ENCODE data around the gene KIF7.
"Not testable (repeated sequence)": the region's sequence is repeated elsewhere in the genome, so short reads cannot be mapped to it uniquely, and the experiment has no call there.

Gene KIF7

GRCh38 chr15:89628806-89629715 is 26.2 kb downstream of the KIF7 start:
- no peak for DNase-seq
- in situ Hi-C loops (cut with HindIII; ENCODE audit: low pct_ligation_motif_present, low pct_unique_long_range_greater_than_20kb, low sequenced_read_pairs): no loop called here

- DNase-seq: no peak
Observed at GRCh38 chr15:89628301-89628700, 27.0 kb downstream of the KIF7 start.

GRCh38 chr15:89627256-89627970 is 27.9 kb downstream of the KIF7 start:
- in situ Hi-C loops (cut with HindIII; ENCODE audit: low pct_ligation_motif_present, low pct_unique_long_range_greater_than_20kb, low sequenced_read_pairs): no loop called here
- DNase-seq: no peak

More at GRCh38 chr15:89628301-89628700, 27.0 kb downstream of the KIF7 start:
- in situ Hi-C loops (cut with HindIII; ENCODE audit: low pct_ligation_motif_present, low pct_unique_long_range_greater_than_20kb, low sequenced_read_pairs): no loop called here

- no peak for DNase-seq
Observed at GRCh38 chr15:89625716-89626115, 29.6 kb downstream of the KIF7 start.

GRCh38 chr15:89623165-89623564 is 32.1 kb downstream of the KIF7 start:
- no peak for DNase-seq

More at GRCh38 chr15:89625716-89626115, 29.6 kb downstream of the KIF7 start:
- in situ Hi-C loops (cut with HindIII; ENCODE audit: low pct_ligation_motif_present, low pct_unique_long_range_greater_than_20kb, low sequenced_read_pairs): no loop called here

GRCh38 chr15:89621547-89621946 is 33.7 kb downstream of the KIF7 start:
- in situ Hi-C loops (cut with HindIII; ENCODE audit: low pct_ligation_motif_present, low pct_unique_long_range_greater_than_20kb, low sequenced_read_pairs): no loop called here
- DNase-seq: no peak

More at GRCh38 chr15:89623165-89623564, 32.1 kb downstream of the KIF7 start:
- in situ Hi-C loops (cut with HindIII; ENCODE audit: low pct_ligation_motif_present, low pct_unique_long_range_greater_than_20kb, low sequenced_read_pairs): no loop called here

- no peak for DNase-seq
- in situ Hi-C loops (cut with HindIII; ENCODE audit: low pct_ligation_motif_present, low pct_unique_long_range_greater_than_20kb, low sequenced_read_pairs): no loop called here
Observed at GRCh38 chr15:89616228-89616627, 39.0 kb downstream of the KIF7 start.

GRCh38 chr15:89615135-89615534 is 40.1 kb downstream of the KIF7 start:
- in situ Hi-C loops (cut with HindIII; ENCODE audit: low pct_ligation_motif_present, low pct_unique_long_range_greater_than_20kb, low sequenced_read_pairs): no loop called here
- DNase-seq: no peak

- DNase-seq: no peak
- in situ Hi-C loops (cut with HindIII; ENCODE audit: low pct_ligation_motif_present, low pct_unique_long_range_greater_than_20kb, low sequenced_read_pairs): no loop called here
Observed at GRCh38 chr15:89614164-89614563, 41.1 kb downstream of the KIF7 start.

- in situ Hi-C loops (cut with HindIII; ENCODE audit: low pct_ligation_motif_present, low pct_unique_long_range_greater_than_20kb, low sequenced_read_pairs): no loop called here
- DNase-seq: no peak
Observed at GRCh38 chr15:89613031-89613430, 42.2 kb downstream of the KIF7 start.

- DNase-seq: no peak
- in situ Hi-C loops (cut with HindIII; ENCODE audit: low pct_ligation_motif_present, low pct_unique_long_range_greater_than_20kb, low sequenced_read_pairs): no loop called here
Observed at GRCh38 chr15:89611317-89611716, 44.0 kb downstream of the KIF7 start.

- in situ Hi-C loops (cut with HindIII; ENCODE audit: low pct_ligation_motif_present, low pct_unique_long_range_greater_than_20kb, low sequenced_read_pairs): no loop called here
Observed at GRCh38 chr15:89599021-89599420, 56.2 kb downstream of the KIF7 start.

GRCh38 chr15:89593018-89593417 is 62.2 kb downstream of the KIF7 start:
- in situ Hi-C loops (cut with HindIII; ENCODE audit: low pct_ligation_motif_present, low pct_unique_long_range_greater_than_20kb, low sequenced_read_pairs): no loop called here
- DNase-seq: no peak

More at GRCh38 chr15:89599021-89599420, 56.2 kb downstream of the KIF7 start:
- no peak for DNase-seq

GRCh38 chr15:89591834-89592233 is 63.4 kb downstream of the KIF7 start:
- in situ Hi-C loops (cut with HindIII; ENCODE audit: low pct_ligation_motif_present, low pct_unique_long_range_greater_than_20kb, low sequenced_read_pairs): no loop called here
- DNase-seq: no peak

GRCh38 chr15:89587955-89588354 is 67.3 kb downstream of the KIF7 start:
- DNase-seq: no peak
- in situ Hi-C loops (cut with HindIII; ENCODE audit: low pct_ligation_motif_present, low pct_unique_long_range_greater_than_20kb, low sequenced_read_pairs): no loop called here

GRCh38 chr15:89586651-89587050 is 68.6 kb downstream of the KIF7 start:
- no peak for DNase-seq
- in situ Hi-C loops (cut with HindIII; ENCODE audit: low pct_ligation_motif_present, low pct_unique_long_range_greater_than_20kb, low sequenced_read_pairs): no loop called here

GRCh38 chr15:89580747-89581146 is 74.5 kb downstream of the KIF7 start:
- DNase-seq; in situ Hi-C loops (cut with HindIII; ENCODE audit: low pct_ligation_motif_present, low pct_unique_long_range_greater_than_20kb, low sequenced_read_pairs): not testable (repeated sequence)

- no peak for DNase-seq
- in situ Hi-C loops (cut with HindIII; ENCODE audit: low pct_ligation_motif_present, low pct_unique_long_range_greater_than_20kb, low sequenced_read_pairs): no loop called here
Observed at GRCh38 chr15:89578146-89578545, 77.1 kb downstream of the KIF7 start.
